Activated CD4-positive, alpha-beta memory T cell treated with anti-CD3 and anti-CD28 coated beads for 36 hours (primary cell): ENCODE data around the gene GATB. TPM values are rescaled to one million over a fixed set of nuclear protein-coding genes. Genes with fewer than 3 reads are reported as not detected.

Experiments
- CTCF ChIA-PET: fragments of 350-600 bp; sonication (Branson Sonifier 250); formaldehyde crosslinking; loops from one replicate; lab custom pipeline; 2021; ENCODE audit warnings: antibody characterized with exemption, inconsistent platforms; lab: Charles Lee
- POLR2A ChIA-PET: fragments of 350-600 bp; sonication (Branson Sonifier 250); formaldehyde crosslinking; loops from one replicate; lab custom pipeline; 2021; ENCODE audit warnings: antibody characterized with exemption; lab: Charles Lee
- DNase-seq: peaks from one replicate; pipeline ENCODE4 v3.0.0-alpha.2; 2020
- H3K27ac Mint-ChIP-seq: one replicate; pipeline ENCODE4 v1.8.0; 2021; ENCODE audit warnings: mixed read lengths
- H3K27me3 Mint-ChIP-seq: one replicate; pipeline ENCODE4 v1.8.0; 2021; ENCODE audit warnings: mixed read lengths
- H3K36me3 Mint-ChIP-seq: one replicate; pipeline ENCODE4 v1.8.0; 2021; ENCODE audit warnings: mixed read lengths
- H3K4me1 Mint-ChIP-seq: one replicate; pipeline ENCODE4 v1.8.0; 2021; ENCODE audit warnings: low read depth, mixed read lengths
- H3K4me3 Mint-ChIP-seq: one replicate; pipeline ENCODE4 v1.8.0; 2021; ENCODE audit warnings: mild to moderate bottlenecking, mixed read lengths
- H3K9me3 Mint-ChIP-seq: one replicate; pipeline ENCODE4 v1.8.0; 2021; ENCODE audit warnings: mixed read lengths
- intact Hi-C: fragments of 100-400 bp; cut with micrococcal nuclease; formaldehyde crosslinking; loops from one replicate; pipeline ENCODE4 v1.15.1; 2023
- total RNA-seq, 2 experiments: library from RNA; stranded (reverse); gene quantifications; one replicate each; pipeline ENCODE4 v1.2.3, GENCODE V29; 2021

Gene GATB
- total RNA-seq, 2 experiments from 2014 or later = 16.1 to 16.5 TPM

DNA sequence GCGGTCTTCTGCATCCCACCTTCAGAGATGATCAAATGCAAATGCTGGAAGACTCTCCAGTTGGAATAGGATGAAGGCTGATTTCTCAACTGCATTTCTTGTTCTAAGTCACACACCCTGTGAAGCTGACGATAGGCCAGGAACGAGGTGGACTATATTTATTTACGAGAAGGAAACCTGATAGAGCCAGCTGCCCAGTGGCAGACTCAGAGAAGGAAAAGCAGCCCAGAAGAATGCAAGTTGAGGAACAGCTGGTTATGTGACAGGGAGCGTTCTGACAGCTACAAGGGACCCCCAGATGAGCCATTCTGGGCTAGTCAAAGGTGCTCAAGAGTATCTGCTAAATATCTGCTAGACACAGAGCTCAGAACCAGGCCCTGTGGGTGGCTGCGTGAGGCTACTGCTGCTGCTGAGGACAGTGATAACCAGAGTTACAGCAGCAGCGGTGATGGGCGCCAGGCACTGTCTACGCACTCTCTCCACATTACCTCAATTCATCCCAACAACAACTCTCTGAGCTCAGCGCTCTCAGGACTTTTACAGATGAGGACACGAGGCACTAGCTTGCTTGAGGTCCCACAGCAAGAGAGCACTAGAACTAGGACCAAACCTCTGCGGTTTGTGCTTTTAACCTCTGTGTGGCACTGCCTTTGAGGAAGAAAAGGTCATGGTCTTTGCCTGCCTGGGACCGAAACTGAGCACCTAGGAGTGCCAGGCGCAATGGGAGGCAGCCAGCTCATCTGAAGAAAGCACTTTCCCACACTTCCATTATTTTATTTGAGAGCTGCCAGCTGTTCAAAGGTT, 69.0 kb downstream of the GATB start:
- POLR2A ChIA-PET = no interaction called here
- Mint-ChIP-seq H3K4me3 (no peak overlapping the region), H3K27ac (no peak overlapping the region), H3K36me3 (peaks cover 6% of the 10 kb centered on the region), H3K9me3 (no peaks in the 10 kb centered on the region), H3K4me1 (no peaks in the 10 kb centered on the region), H3K27me3 (no peaks in the 10 kb centered on the region)
- intact Hi-C loops = no loop called here
- CTCF ChIA-PET = no interaction called here
- DNase-seq = no peak

DNA sequence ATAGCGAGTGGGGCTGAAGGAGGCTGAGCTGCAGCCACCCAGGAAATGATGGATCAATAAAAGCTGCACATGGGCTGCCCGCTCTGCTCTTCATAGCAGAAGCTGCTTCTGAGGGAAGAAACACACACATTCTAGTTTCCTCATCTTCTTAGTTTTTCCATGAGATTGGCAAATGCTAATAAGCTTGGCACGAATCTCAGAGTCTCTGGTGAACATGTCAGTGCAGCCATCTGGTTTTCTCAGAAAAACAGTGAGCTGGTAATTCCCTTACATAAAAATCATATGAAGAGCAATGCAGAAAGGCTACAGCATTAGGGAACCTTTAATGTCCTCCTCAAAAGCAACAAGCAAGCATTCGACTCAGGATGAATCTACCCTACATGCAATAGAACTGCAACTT, 69.9 kb downstream of the GATB start:
- no peaks in the 10 kb centered on the region for H3K27me3 Mint-ChIP-seq
- ChIA-PET POLR2A (no interaction called here), CTCF (interaction anchor here (0.5 kb wide), 1 partner anchor 77 kb away, joined by 4 read pairs; no protein-coding TSS in a partner anchor)
- no peak overlapping the region for H3K27ac Mint-ChIP-seq
- no peak overlapping the region for H3K4me3 Mint-ChIP-seq
- H3K4me1 Mint-ChIP-seq = no peaks in the 10 kb centered on the region
- no peak for DNase-seq
- peaks cover 6% of the 10 kb centered on the region for H3K36me3 Mint-ChIP-seq
- intact Hi-C loops = no loop called here
- no peaks in the 10 kb centered on the region for H3K9me3 Mint-ChIP-seq

DNA sequence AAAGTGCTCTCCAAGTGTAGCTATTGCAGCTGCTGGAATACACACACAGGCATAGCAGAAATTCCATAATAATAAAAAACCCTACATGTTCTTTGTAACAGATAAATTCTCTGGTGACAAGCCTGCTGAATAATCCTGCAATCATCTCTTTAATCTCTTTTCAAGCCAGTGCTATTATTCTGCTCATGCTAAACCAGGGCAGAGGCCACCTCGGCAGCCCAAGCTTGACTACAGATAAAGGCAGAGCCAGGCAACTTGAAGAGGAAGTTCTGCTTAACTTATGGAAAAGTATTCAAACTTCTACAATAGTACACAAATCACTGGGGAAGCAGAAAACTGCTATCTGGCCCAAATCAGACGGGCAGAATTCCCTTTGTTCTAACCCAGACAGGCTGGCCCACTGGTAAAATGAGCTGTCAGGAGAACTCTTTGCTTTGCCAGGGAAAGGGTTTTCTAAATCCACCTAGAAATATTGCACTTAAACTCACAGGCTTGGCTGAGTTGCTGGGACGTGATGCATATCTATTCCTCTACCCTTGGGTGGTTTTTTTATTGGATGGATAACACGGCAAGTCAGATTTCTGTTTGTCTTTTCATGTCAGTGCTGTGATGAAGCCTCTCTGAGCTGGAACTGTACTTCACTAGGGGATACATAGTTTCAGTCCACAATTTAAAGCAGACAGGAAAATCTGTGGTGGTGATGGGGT, 70.5 kb downstream of the GATB start:
- Mint-ChIP-seq H3K4me3 (no peak overlapping the region), H3K4me1 (no peaks in the 10 kb centered on the region), H3K27ac (no peak overlapping the region), H3K27me3 (no peaks in the 10 kb centered on the region), H3K9me3 (no peaks in the 10 kb centered on the region), H3K36me3 (peaks cover 6% of the 10 kb centered on the region)
- intact Hi-C loops = no loop called here
- ChIA-PET CTCF (interaction anchor here (0.5 kb wide), 1 partner anchor 76 kb away, joined by 4 read pairs; no protein-coding TSS in a partner anchor), POLR2A (no interaction called here)
- no peak for DNase-seq

GRCh38 chr4:151689211-151689991, 71.4 kb downstream of the GATB start:
- no peaks in the 10 kb centered on the region for H3K4me1 Mint-ChIP-seq
- peaks cover 6% of the 10 kb centered on the region for H3K36me3 Mint-ChIP-seq
- no peaks in the 10 kb centered on the region for H3K27me3 Mint-ChIP-seq
- no peak overlapping the region for H3K4me3 Mint-ChIP-seq
- CTCF ChIA-PET = no interaction called here
- no peaks in the 10 kb centered on the region for H3K9me3 Mint-ChIP-seq
- POLR2A ChIA-PET = no interaction called here
- intact Hi-C loops = no loop called here
- no peak overlapping the region for H3K27ac Mint-ChIP-seq
- DNase-seq = no peak

DNA sequence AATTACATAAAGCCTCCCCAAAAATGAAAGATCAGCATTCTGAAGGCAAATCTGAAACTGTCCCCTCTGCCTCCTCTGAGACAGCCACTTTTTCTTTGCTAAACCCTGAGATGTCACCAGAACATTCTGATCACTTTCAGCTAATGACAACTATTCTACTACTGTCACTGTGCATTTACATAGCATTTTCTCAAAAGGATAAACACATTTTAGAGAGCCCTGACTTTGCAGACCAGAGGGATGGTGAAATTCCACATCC, 72.1 kb downstream of the GATB start:
- H3K27ac Mint-ChIP-seq = no peak overlapping the region
- H3K27me3 Mint-ChIP-seq = no peaks in the 10 kb centered on the region
- intact Hi-C loops = no loop called here
- DNase-seq = no peak
- no peaks in the 10 kb centered on the region for H3K4me1 Mint-ChIP-seq
- H3K36me3 Mint-ChIP-seq = peaks cover 5% of the 10 kb centered on the region
- POLR2A ChIA-PET = no interaction called here
- no peaks in the 10 kb centered on the region for H3K9me3 Mint-ChIP-seq
- CTCF ChIA-PET = no interaction called here
- no peak overlapping the region for H3K4me3 Mint-ChIP-seq

DNA sequence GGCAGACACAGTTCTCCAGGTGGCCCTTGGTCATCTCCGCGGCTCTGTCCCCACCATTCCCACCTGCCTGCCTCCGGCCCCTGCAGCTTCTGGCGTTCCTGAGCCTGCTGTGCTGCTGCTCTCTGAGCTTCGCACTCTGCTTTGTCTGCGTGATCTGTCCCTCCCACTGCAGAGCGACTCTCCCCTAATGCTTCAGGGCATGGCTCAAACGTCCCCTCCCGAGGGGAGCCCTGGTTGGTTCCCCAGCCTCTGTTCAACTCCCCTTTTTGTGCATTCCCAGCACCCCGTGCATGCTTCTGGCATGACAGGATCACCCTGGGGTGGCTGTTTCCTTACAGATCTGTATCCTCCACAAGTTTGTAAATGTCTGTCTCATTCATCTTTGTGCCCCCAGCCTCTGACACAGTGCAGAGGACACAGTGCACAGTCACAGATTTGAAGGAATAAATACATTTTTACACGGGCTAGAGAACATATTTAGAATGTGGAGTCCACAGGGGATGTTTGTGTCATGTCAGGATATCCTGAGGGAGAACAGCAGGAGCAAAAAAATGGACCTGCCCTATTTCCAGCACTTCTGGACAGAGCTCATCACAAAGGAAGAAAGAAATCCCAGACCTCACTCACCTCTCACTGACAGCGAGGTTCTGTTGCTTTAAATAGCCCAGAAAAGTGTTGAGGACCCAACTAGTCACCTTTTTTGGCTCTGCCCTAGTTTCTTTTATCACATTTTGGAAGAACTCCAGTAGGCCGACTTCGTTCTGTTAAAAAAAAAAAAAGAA, 72.6 kb downstream of the GATB start:
- ChIA-PET CTCF (no interaction called here), POLR2A (no interaction called here)
- no peaks in the 10 kb centered on the region for H3K9me3 Mint-ChIP-seq
- DNase-seq = no peak
- H3K4me1 Mint-ChIP-seq = no peaks in the 10 kb centered on the region
- peaks cover 5% of the 10 kb centered on the region for H3K36me3 Mint-ChIP-seq
- H3K4me3 Mint-ChIP-seq = no peak overlapping the region
- no peaks in the 10 kb centered on the region for H3K27me3 Mint-ChIP-seq
- intact Hi-C loops = no loop called here
- H3K27ac Mint-ChIP-seq = no peak overlapping the region

DNA sequence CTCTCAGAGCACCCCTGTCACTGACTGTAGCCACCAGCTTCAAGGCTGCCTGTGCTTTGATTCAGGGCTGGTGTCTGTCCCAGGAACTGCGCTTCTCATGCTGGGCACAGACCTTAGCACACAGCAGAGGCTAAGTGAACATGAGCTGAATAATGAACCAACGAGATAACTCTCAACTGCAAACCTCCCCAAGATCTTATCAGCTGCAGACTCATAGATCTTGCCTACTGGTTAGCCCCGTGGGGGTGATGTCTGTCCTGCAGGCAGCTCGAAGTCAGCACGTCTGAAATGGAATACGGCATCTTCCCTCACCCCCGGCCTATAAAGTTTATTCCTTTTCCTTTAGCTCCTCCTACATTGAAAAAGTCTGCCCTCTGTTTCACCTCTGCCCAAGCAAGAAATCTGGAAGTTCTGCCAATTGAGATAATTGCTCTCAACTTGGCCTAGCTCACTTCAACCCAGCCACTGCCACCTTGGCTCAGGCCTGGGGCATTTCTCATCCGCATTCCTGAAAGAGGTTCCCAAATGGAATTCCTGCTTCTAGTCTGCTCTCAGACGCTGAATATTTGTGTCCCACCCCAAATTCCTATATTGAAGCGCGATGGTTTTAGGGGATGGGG, 73.7 kb downstream of the GATB start:
- no peak overlapping the region for H3K27ac Mint-ChIP-seq
- CTCF ChIA-PET = no interaction called here
- peaks cover 8% of the 10 kb centered on the region for H3K36me3 Mint-ChIP-seq
- no peaks in the 10 kb centered on the region for H3K9me3 Mint-ChIP-seq
- no peak overlapping the region for H3K4me3 Mint-ChIP-seq
- POLR2A ChIA-PET = no interaction called here
- no peak for DNase-seq
- H3K4me1 Mint-ChIP-seq = no peaks in the 10 kb centered on the region
- H3K27me3 Mint-ChIP-seq = no peaks in the 10 kb centered on the region
- intact Hi-C loops = no loop called here

- H3K9me3 Mint-ChIP-seq = no peaks in the 10 kb centered on the region
- no peak overlapping the region for H3K27ac Mint-ChIP-seq
- intact Hi-C loops = no loop called here
- H3K4me3 Mint-ChIP-seq = no peak overlapping the region
- ChIA-PET POLR2A (no interaction called here), CTCF (no interaction called here)
- H3K4me1 Mint-ChIP-seq = no peaks in the 10 kb centered on the region
- H3K36me3 Mint-ChIP-seq = peaks cover 8% of the 10 kb centered on the region
- DNase-seq = no peak
- no peaks in the 10 kb centered on the region for H3K27me3 Mint-ChIP-seq
Measured at GRCh38 chr4:151685303-151685702, 75.5 kb downstream of the GATB start.

DNA sequence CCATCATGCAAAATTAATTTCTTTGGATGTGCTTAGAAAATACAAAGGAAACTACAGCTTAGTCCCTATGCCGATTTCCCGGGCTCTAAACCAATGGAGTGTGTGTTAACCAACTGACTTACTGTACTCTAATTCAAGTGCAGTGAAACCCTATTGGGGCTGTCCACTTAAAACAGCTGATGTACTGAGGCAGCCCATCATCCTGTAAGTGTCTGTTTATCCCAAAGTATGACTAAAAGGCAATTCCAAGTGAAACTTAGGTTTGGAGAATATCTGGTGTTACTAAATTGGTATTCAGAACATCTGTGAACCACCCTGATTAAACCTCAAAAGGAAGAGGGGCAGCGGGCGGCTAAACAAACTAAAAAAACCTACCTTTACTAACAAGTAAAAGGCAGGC, 79.7 kb downstream of the GATB start:
- no peak overlapping the region for H3K27ac Mint-ChIP-seq

GRCh38 chr4:151679231-151679630, 81.6 kb downstream of the GATB start:
- Mint-ChIP-seq H3K27ac (no peak overlapping the region), H3K4me3 (no peak overlapping the region), H3K9me3 (no peaks in the 10 kb centered on the region), H3K27me3 (no peaks in the 10 kb centered on the region), H3K4me1 (no peaks in the 10 kb centered on the region), H3K36me3 (peaks cover 7% of the 10 kb centered on the region)
- CTCF ChIA-PET = interaction anchor here (0.9 kb wide), 1 partner anchor 35 kb away, joined by 4 read pairs; no protein-coding TSS in a partner anchor
- intact Hi-C loops = no loop called here
- POLR2A ChIA-PET = no interaction called here
- DNase-seq = no peak

More for the DNA sequence above, 79.7 kb downstream of the GATB start:
- Mint-ChIP-seq H3K4me3 (no peak overlapping the region), H3K9me3 (no peaks in the 10 kb centered on the region), H3K36me3 (peaks cover 7% of the 10 kb centered on the region), H3K4me1 (no peaks in the 10 kb centered on the region), H3K27me3 (no peaks in the 10 kb centered on the region)
- ChIA-PET POLR2A (no interaction called here), CTCF (no interaction called here)
- intact Hi-C loops = no loop called here
- DNase-seq = no peak

GRCh38 chr4:151678048-151678872, 82.5 kb downstream of the GATB start:
- POLR2A ChIA-PET = no interaction called here
- CTCF ChIA-PET = no interaction called here

More at GRCh38 chr4:151678048-151678872, 82.5 kb downstream of the GATB start:
- no peaks in the 10 kb centered on the region for H3K9me3 Mint-ChIP-seq
- H3K27me3 Mint-ChIP-seq = no peaks in the 10 kb centered on the region
- intact Hi-C loops = no loop called here
- DNase-seq = no peak
- H3K4me1 Mint-ChIP-seq = no peaks in the 10 kb centered on the region
- no peak overlapping the region for H3K27ac Mint-ChIP-seq
- no peak overlapping the region for H3K4me3 Mint-ChIP-seq
- H3K36me3 Mint-ChIP-seq = peaks cover 7% of the 10 kb centered on the region
